Measurements from ENCODE around the gene LTBP2.

The LTBP2 gene

DNA sequence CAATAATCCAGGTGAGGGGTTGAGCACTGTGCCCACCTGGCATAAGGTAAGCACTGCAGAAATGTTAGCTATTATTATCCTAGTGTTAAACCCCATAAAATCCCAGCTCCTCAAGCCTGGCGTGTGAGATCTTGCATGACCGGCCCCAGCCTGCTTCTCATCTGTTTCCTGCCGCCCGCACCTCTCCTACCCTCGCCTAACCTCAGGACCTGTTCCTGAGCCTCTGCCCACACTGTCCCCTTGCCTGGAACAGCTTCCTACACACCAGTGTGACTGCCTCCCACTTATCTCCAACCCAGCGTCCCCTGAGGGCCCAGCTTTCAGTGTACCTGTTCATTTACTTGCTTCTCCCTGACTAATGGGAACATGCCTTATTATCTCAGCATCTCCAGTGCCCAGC lies 93.8 kb downstream of the LTBP2 start:
- no peak overlapping the region for H3K4ac ChIP-seq (ENCODE audit: low read depth, low read length)
- peaks cover 0 to 3% of the 10 kb centered on the region in 2 experiments for H3K4me1 ChIP-seq (ENCODE audit: control insufficient read depth in 1 of 2, insufficient read depth in 2 of 2, low read length in 2 of 2)
- no peak overlapping the region for H2BK5ac ChIP-seq (ENCODE audit: low read depth, low read length, poor library complexity)
- no peak overlapping the region for H4K12ac ChIP-seq (ENCODE audit: low read depth, low read length)
- DNase-seq, result no peak
- H4K8ac ChIP-seq (ENCODE audit: low read depth, low read length), result no peak overlapping the region
- no peak overlapping the region for H4K91ac ChIP-seq (ENCODE audit: low read depth, low read length)
- no peaks in the 10 kb centered on the region for H3K79me1 ChIP-seq (ENCODE audit: low read length)
- H3K9ac ChIP-seq (ENCODE audit: low read length), result no peak overlapping the region
- H3K4me3 ChIP-seq (ENCODE audit: low read depth, low read length), result no peak overlapping the region
- no peak overlapping the region for H2BK12ac ChIP-seq (ENCODE audit: low read length)
- no peaks in the 10 kb centered on the region for H3K27me3 ChIP-seq (ENCODE audit: insufficient read depth, low read length)
- no CpG with 5 or more reads among the region's 6 CpGs for WGBS (ENCODE audit: extremely low coverage, insufficient coverage, insufficient read length)
- no peaks in the 10 kb centered on the region for H3K36me3 ChIP-seq (ENCODE audit: control insufficient read depth in 1 of 2, insufficient read depth in 2 of 2, low read length in 2 of 2)
- no peak overlapping the region for H3K18ac ChIP-seq (ENCODE audit: low read length)
- H3K79me2 ChIP-seq (ENCODE audit: control insufficient read depth, insufficient read depth, low read length, poor library complexity), result no peaks in the 10 kb centered on the region
- no peak overlapping the region for H3K4me2 ChIP-seq (ENCODE audit: low read length)
- H3K14ac ChIP-seq (ENCODE audit: low read length), result no peak overlapping the region
- no peak overlapping the region for H2AFZ ChIP-seq (ENCODE audit: insufficient read depth, low read length, poor library complexity)
- no peak overlapping the region for H3K27ac ChIP-seq (ENCODE audit: low read depth, low read length)
- no peak overlapping the region for H2AK5ac ChIP-seq (ENCODE audit: low read length)
- no peak overlapping the region for H2BK120ac ChIP-seq (ENCODE audit: insufficient read depth, low read length, poor library complexity)
- H3K9me3 ChIP-seq (ENCODE audit: insufficient read depth, low read depth, low read length), result no peaks in the 10 kb centered on the region
- no peak overlapping the region for H3K23ac ChIP-seq (ENCODE audit: low read length)

DNA sequence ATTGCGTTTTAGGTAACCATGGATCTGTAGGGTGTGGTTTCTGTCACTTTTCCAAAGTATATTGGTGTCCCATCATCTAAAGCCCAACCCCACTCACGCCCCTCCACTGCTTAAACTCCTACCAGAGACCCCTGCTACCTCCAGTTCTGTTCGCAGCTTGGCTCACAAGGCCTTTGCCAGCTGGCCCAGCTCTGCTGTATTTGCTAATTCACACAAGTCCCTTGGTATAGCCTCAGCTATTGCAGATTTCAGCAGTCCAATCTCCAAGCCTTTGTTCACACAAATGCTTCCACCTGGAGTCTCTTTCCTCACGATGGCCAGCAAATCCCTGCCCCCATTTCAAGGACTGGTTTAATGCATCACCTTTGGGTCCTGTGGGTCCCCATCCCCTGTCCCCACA lies 94.3 kb downstream of the LTBP2 start:
- no peak for DNase-seq
- Histone ChIP-seq H2AFZ (ENCODE audit: insufficient read depth, low read length, poor library complexity) (no peak overlapping the region), H3K79me1 (ENCODE audit: low read length) (no peaks in the 10 kb centered on the region), H4K8ac (ENCODE audit: low read depth, low read length) (no peak overlapping the region), H3K36me3 (ENCODE audit: control insufficient read depth in 1 of 2, insufficient read depth in 2 of 2, low read length in 2 of 2) (no peaks in the 10 kb centered on the region), H3K79me2 (ENCODE audit: control insufficient read depth, insufficient read depth, low read length, poor library complexity) (no peaks in the 10 kb centered on the region), H3K23ac (ENCODE audit: low read length) (no peak overlapping the region), H2BK12ac (ENCODE audit: low read length) (no peak overlapping the region), H3K4me2 (ENCODE audit: low read length) (no peak overlapping the region), H2BK5ac (ENCODE audit: low read depth, low read length, poor library complexity) (no peak overlapping the region), H3K9me3 (ENCODE audit: insufficient read depth, low read depth, low read length) (no peaks in the 10 kb centered on the region), H3K9ac (ENCODE audit: low read length) (no peak overlapping the region), H2BK120ac (ENCODE audit: insufficient read depth, low read length, poor library complexity) (no peak overlapping the region), H3K27ac (ENCODE audit: low read depth, low read length) (no peak overlapping the region), H3K4ac (ENCODE audit: low read depth, low read length) (no peak overlapping the region), H3K27me3 (ENCODE audit: insufficient read depth, low read length) (no peaks in the 10 kb centered on the region), H4K12ac (ENCODE audit: low read depth, low read length) (no peak overlapping the region), H2AK5ac (ENCODE audit: low read length) (no peak overlapping the region), H4K91ac (ENCODE audit: low read depth, low read length) (no peak overlapping the region), H3K18ac (ENCODE audit: low read length) (no peak overlapping the region), H3K14ac (ENCODE audit: low read length) (no peak overlapping the region), H3K4me1 (ENCODE audit: control insufficient read depth in 1 of 2, insufficient read depth in 2 of 2, low read length in 2 of 2) (peaks cover 0 to 3% of the 10 kb centered on the region in 2 experiments), H3K4me3 (ENCODE audit: low read depth, low read length) (no peak overlapping the region)
- WGBS (ENCODE audit: extremely low coverage, insufficient coverage, insufficient read length), result no CpG with 5 or more reads among the region's 4 CpGs

DNA sequence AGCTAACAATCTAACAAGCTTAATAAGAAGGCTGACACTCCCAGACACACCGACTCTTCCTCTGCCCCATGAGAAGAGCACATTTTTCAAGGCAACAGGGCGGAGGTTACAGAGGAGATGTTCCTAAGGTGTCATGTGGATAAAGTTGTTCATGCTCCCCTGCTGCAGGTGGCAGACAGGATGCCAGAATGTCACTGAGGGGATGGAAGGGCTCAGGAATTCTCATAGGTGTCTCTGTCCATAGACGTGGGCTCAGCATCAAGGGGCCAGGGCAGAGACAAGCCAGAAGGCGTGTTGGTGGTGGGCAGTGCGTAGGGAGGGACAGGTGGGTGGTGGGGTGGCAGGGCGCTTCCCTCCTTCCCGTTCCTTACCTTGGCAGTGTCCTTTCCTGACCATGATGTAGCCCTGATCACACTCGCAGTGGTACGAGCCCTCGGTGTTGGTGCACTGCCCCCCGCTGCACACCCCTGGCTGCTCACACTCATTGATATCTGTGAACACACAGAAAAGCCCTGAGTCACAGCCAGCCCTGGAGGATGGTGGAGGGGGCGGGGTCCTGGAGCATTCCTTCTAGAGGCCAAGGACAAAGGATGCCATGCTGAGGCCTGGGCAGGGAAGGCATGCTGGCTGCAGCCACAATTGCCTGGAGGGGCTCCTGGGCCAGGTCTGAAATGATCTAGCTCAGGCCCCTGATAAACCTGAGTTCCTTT lies 95.4 kb downstream of the LTBP2 start:
- Histone ChIP-seq H3K27ac (ENCODE audit: low read depth, low read length) (no peak overlapping the region), H3K23ac (ENCODE audit: low read length) (no peak overlapping the region), H3K4me3 (ENCODE audit: low read depth, low read length) (no peak overlapping the region), H2BK5ac (ENCODE audit: low read depth, low read length, poor library complexity) (no peak overlapping the region), H3K14ac (ENCODE audit: low read length) (no peak overlapping the region), H3K79me2 (ENCODE audit: control insufficient read depth, insufficient read depth, low read length, poor library complexity) (no peaks in the 10 kb centered on the region), H3K4me2 (ENCODE audit: low read length) (no peak overlapping the region), H3K79me1 (ENCODE audit: low read length) (no peaks in the 10 kb centered on the region), H3K9me3 (ENCODE audit: insufficient read depth, low read depth, low read length) (no peaks in the 10 kb centered on the region), H2BK120ac (ENCODE audit: insufficient read depth, low read length, poor library complexity) (no peak overlapping the region), H2BK12ac (ENCODE audit: low read length) (no peak overlapping the region), H3K18ac (ENCODE audit: low read length) (no peak overlapping the region), H2AFZ (ENCODE audit: insufficient read depth, low read length, poor library complexity) (no peak overlapping the region), H4K8ac (ENCODE audit: low read depth, low read length) (no peak overlapping the region), H2AK5ac (ENCODE audit: low read length) (no peak overlapping the region), H4K91ac (ENCODE audit: low read depth, low read length) (no peak overlapping the region), H4K12ac (ENCODE audit: low read depth, low read length) (no peak overlapping the region), H3K4me1 (ENCODE audit: control insufficient read depth in 1 of 2, insufficient read depth in 2 of 2, low read length in 2 of 2) (peaks cover 0 to 3% of the 10 kb centered on the region in 2 experiments), H3K9ac (ENCODE audit: low read length) (no peak overlapping the region), H3K36me3 (ENCODE audit: control insufficient read depth in 1 of 2, insufficient read depth in 2 of 2, low read length in 2 of 2) (no peaks in the 10 kb centered on the region), H3K4ac (ENCODE audit: low read depth, low read length) (no peak overlapping the region), H3K27me3 (ENCODE audit: insufficient read depth, low read length) (no peaks in the 10 kb centered on the region)
- no peak for DNase-seq
- WGBS (ENCODE audit: extremely low coverage, insufficient coverage, insufficient read length), result no CpG with 5 or more reads among the region's 12 CpGs

DNA sequence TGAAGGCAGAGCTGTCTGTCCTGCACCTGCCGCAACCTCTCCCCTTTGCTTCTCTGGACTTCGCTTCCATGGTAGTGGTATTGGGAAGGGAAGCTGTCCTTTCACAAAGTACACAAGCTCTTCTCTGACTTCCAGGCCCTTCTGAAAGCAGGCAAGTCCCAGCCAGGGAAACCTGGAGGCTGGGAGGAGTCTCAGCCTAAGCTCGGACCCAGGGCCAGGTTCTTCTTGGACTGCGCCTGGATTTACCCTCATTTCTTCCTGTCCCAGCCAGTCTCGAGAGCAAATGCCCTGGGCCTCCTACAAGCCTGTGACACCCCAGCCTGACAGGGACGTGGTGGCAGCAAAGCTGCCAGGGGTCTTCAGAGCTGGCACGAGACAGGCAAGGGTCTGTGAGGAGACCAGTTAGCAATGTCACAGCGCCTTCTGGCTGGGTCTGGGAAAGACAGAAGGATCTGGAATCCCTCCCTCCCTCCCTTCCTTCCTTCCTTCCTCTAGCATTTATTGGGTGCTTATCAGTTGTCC lies 96.1 kb downstream of the LTBP2 start:
- Histone ChIP-seq H3K9ac (ENCODE audit: low read length) (no peak overlapping the region), H3K36me3 (ENCODE audit: control insufficient read depth in 1 of 2, insufficient read depth in 2 of 2, low read length in 2 of 2) (no peaks in the 10 kb centered on the region), H3K4me1 (ENCODE audit: control insufficient read depth in 1 of 2, insufficient read depth in 2 of 2, low read length in 2 of 2) (peaks cover 0 to 3% of the 10 kb centered on the region in 2 experiments), H3K79me2 (ENCODE audit: control insufficient read depth, insufficient read depth, low read length, poor library complexity) (no peaks in the 10 kb centered on the region), H3K14ac (ENCODE audit: low read length) (no peak overlapping the region), H3K27ac (ENCODE audit: low read depth, low read length) (no peak overlapping the region), H3K79me1 (ENCODE audit: low read length) (no peaks in the 10 kb centered on the region), H3K9me3 (ENCODE audit: insufficient read depth, low read depth, low read length) (no peaks in the 10 kb centered on the region), H2BK5ac (ENCODE audit: low read depth, low read length, poor library complexity) (no peak overlapping the region), H4K12ac (ENCODE audit: low read depth, low read length) (no peak overlapping the region), H2BK120ac (ENCODE audit: insufficient read depth, low read length, poor library complexity) (no peak overlapping the region), H2BK12ac (ENCODE audit: low read length) (no peak overlapping the region), H4K91ac (ENCODE audit: low read depth, low read length) (no peak overlapping the region), H3K4ac (ENCODE audit: low read depth, low read length) (no peak overlapping the region), H3K4me2 (ENCODE audit: low read length) (no peak overlapping the region), H3K23ac (ENCODE audit: low read length) (no peak overlapping the region), H4K8ac (ENCODE audit: low read depth, low read length) (no peak overlapping the region), H3K27me3 (ENCODE audit: insufficient read depth, low read length) (no peaks in the 10 kb centered on the region), H3K18ac (ENCODE audit: low read length) (no peak overlapping the region), H2AFZ (ENCODE audit: insufficient read depth, low read length, poor library complexity) (no peak overlapping the region), H2AK5ac (ENCODE audit: low read length) (no peak overlapping the region), H3K4me3 (ENCODE audit: low read depth, low read length) (no peak overlapping the region)
- no CpG with 5 or more reads among the region's 8 CpGs for WGBS (ENCODE audit: extremely low coverage, insufficient coverage, insufficient read length)
- DNase-seq, result no peak

Data from trophoblast cell (in vitro differentiated cells and primary cell).